H1 (cell line): ENCODE measurements around the gene HS6ST3.

Experiments used
- BRCA1 ChIP-seq: IDR thresholded peaks from 2 replicates; pipeline ENCODE4 v1.6.1; 2012; ENCODE audit warnings: low read depth, low read length, improper control_type of control experiment
- EP300 ChIP-seq, 2 experiments: IDR thresholded peaks; 1 replicate in 1 of 2; 2 replicates in 1 of 2; pipeline ENCODE4 v1.6.1; 2011 to 2012; ENCODE audit warnings: low read depth in 2 of 2, low read length in 2 of 2, mild to moderate bottlenecking in 2 of 2, borderline replicate concordance in 1 of 2, inconsistent platforms in 1 of 2, moderate library complexity in 1 of 2
- POLR2A ChIP-seq, 2 experiments: IDR thresholded peaks; 1 replicate in 1 of 2; 2 replicates in 1 of 2; pipeline ENCODE4 v1.6.1; 2011; ENCODE audit warnings: low read depth in 2 of 2, low read length in 2 of 2, mild to moderate bottlenecking in 2 of 2; ENCODE audit errors: control extremely low read depth in 1 of 2
- POLR2AphosphoS5 ChIP-seq: IDR thresholded peaks from 2 replicates; pipeline ENCODE4 v1.6.1; 2011; ENCODE audit warnings: low read depth, low read length
- RFX5 ChIP-seq: IDR thresholded peaks from 2 replicates; pipeline ENCODE4 v1.6.1; 2011; ENCODE audit warnings: low read depth, low read length, improper control_type of control experiment, borderline replicate concordance
- SAP30 ChIP-seq: fragments of 300-600 bp; sonication (generic); IDR thresholded peaks from 2 replicates; pipeline ENCODE4 v1.7.1; 2012; ENCODE audit warnings: low read length, moderate library complexity, mild to moderate bottlenecking, inconsistent platforms; ENCODE audit not compliant: insufficient read depth, insufficient replicate concordance
- SP1 ChIP-seq: IDR thresholded peaks from 2 replicates; pipeline ENCODE4 v1.6.1; 2011; ENCODE audit warnings: low read depth, low read length
- SP4 ChIP-seq: IDR thresholded peaks from 2 replicates; pipeline ENCODE4 v1.6.1; 2012; ENCODE audit warnings: low read length, inconsistent platforms
- SUZ12 ChIP-seq: fragments of 200-600 bp; sonication (generic); IDR thresholded peaks from 2 replicates; pipeline ENCODE4 v1.6.1; 2012; ENCODE audit warnings: mild to moderate bottlenecking, inconsistent platforms, low read length, moderate library complexity, mixed read lengths
- TAF1 ChIP-seq: IDR thresholded peaks from 2 replicates; pipeline ENCODE4 v1.6.1; 2011; ENCODE audit warnings: mild to moderate bottlenecking, low read depth, low read length
- TEAD4 ChIP-seq: IDR thresholded peaks from 2 replicates; pipeline ENCODE4 v1.6.1; 2012; ENCODE audit warnings: low read depth, low read length, inconsistent platforms, mixed read lengths
- TF ChIP-seq, protein P1 (sequence below): IDR thresholded peaks from 2 replicates; pipeline ENCODE4 v1.6.1; 2012; ENCODE audit warnings: low read length, inconsistent platforms
- TF ChIP-seq, protein P2 (sequence below), 3 experiments: IDR thresholded peaks; 1 replicate in 2 of 3; 2 replicates in 1 of 3; pipeline versions ENCODE4 v1.5.1 to v1.6.1; 2011; ENCODE audit warnings: low read length in 3 of 3, mild to moderate bottlenecking in 3 of 3, inconsistent platforms in 2 of 3, low read depth in 1 of 3, moderate library complexity in 1 of 3; ENCODE audit not compliant: insufficient read depth in 1 of 3; ENCODE audit errors: control extremely low read depth in 1 of 3

DNA sequence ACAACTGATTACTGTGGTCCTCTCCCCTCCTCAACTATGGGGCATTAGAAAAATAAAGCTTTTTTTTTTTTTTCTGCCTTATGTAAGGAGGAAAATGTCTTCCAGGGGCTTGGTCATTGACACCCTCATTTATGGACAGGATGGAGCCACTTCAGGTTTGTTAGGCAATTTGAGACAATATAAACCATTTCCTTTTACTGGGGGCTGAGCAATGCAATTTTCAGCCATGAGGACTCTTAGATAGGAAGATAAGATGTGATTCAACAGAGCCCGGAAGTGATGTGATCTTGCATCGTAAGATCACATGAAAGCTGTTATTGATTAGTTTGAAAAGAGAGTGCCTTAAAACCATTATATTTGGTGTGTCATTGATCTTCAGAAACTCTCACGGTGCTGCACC, 693.6 kb downstream of the HS6ST3 start:
- TF ChIP-seq TAF1 (no peak), SP4 (no peak), EP300 (IDR thresholded peaks at IDR 0.05; ENCODE audit: borderline replicate concordance in 1 of 2, low read depth in 2 of 2, low read length in 2 of 2) (no peak), BRCA1 (no peak), POLR2A (IDR thresholded peaks at IDR 0.05; ENCODE audit: control extremely low read depth in 1 of 2, low read depth in 2 of 2, low read length in 2 of 2) (no peak), RFX5 (no peak), TEAD4 (no peak), SAP30 (no peak), SP1 (no peak), SUZ12 (no peak), POLR2AphosphoS5 (no peak)
- TF ChIP-seq, protein P1, sequence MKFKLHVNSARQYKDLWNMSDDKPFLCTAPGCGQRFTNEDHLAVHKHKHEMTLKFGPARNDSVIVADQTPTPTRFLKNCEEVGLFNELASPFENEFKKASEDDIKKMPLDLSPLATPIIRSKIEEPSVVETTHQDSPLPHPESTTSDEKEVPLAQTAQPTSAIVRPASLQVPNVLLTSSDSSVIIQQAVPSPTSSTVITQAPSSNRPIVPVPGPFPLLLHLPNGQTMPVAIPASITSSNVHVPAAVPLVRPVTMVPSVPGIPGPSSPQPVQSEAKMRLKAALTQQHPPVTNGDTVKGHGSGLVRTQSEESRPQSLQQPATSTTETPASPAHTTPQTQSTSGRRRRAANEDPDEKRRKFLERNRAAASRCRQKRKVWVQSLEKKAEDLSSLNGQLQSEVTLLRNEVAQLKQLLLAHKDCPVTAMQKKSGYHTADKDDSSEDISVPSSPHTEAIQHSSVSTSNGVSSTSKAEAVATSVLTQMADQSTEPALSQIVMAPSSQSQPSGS, result no peak
- TF ChIP-seq, protein P2, sequence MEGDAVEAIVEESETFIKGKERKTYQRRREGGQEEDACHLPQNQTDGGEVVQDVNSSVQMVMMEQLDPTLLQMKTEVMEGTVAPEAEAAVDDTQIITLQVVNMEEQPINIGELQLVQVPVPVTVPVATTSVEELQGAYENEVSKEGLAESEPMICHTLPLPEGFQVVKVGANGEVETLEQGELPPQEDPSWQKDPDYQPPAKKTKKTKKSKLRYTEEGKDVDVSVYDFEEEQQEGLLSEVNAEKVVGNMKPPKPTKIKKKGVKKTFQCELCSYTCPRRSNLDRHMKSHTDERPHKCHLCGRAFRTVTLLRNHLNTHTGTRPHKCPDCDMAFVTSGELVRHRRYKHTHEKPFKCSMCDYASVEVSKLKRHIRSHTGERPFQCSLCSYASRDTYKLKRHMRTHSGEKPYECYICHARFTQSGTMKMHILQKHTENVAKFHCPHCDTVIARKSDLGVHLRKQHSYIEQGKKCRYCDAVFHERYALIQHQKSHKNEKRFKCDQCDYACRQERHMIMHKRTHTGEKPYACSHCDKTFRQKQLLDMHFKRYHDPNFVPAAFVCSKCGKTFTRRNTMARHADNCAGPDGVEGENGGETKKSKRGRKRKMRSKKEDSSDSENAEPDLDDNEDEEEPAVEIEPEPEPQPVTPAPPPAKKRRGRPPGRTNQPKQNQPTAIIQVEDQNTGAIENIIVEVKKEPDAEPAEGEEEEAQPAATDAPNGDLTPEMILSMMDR (IDR thresholded peaks at IDR 0.05; ENCODE audit: control extremely low read depth in 1 of 3, insufficient read depth in 1 of 3, low read depth in 1 of 3, low read length in 3 of 3), result no peak
